K562 treated with DMSO at 1 percent for 12 hours (cell line): ENCODE measurements around the gene BGN. TPM values are rescaled to one million over a fixed set of nuclear protein-coding genes. Genes with fewer than 3 reads are reported as not detected.

Experiments
- total RNA-seq: library from RNA; unstranded; fragments of 300-600 nt; gene quantifications from 2 replicates; pipeline ENCODE4 v1.2.3, GENCODE V29; 2022; ENCODE audit not compliant: insufficient read depth

The BGN gene
- not detected in 2 replicates for total RNA-seq

GRCh38 chrX:153494541-153495361, at the start of gene BGN:
Gene BGN, plus strand, starts transcription at chrX:153494980. Its CDS starts 9,652 bp downstream, at chrX:153504632.

GRCh38 chrX:153445856-153446635, 48.7 kb upstream of the BGN start, which contains the start of gene TREX2:
Gene TREX2, minus strand, starts transcription at chrX:153446056. Its CDS starts 626 bp downstream, at chrX:153445430.

DNA sequence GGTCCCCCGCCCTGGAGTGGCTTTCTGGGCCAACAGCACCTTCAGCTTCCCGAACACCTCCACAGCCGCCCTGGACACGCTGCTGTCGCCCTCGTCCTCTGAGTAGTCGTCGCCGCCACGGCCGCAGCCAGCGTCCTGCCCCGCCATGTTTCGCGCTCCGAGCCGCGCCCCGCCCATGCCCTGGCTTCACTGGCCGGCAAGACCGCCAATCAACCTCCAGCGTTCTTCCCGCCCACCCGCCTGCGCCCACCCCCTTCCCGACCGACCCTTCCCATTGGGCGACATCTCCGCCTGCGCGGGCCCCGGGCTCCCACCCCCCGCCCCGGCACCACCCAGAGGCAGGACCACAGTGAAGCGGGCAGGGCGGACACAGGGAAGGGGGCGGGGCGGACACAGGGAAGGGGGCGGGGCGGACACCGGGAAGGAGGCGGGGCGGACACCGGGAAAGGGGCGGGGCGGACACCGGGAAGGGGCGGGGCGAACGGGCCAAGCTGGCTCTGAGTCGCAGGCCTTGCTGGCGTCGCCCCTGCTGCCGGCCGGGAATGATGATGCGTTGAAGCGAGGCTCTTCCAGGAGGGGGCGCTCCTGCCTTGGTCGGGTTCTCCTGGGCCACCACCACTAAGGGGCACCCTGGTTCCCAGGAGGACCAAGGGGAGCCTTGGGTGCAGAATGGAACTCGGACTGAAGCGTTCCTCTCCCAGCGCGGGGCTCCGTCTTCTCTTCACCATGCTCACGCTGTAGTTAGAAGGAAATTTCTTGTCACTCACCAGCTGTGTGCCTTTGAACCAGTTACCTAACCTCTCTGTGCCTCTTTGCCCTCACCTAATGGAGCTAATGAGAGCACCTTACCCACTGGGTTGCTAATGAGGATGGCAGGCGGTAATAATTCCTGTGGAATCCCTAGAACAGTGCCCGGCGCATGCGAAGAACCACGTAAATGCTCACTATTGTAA, 24.1 kb upstream of the BGN start, which contains the start of gene HAUS7:
Gene HAUS7, minus strand, starts transcription at position 166 of the 953 bp plus-strand sequence. Its CDS starts 19 bp downstream, at position 147.

DNA sequence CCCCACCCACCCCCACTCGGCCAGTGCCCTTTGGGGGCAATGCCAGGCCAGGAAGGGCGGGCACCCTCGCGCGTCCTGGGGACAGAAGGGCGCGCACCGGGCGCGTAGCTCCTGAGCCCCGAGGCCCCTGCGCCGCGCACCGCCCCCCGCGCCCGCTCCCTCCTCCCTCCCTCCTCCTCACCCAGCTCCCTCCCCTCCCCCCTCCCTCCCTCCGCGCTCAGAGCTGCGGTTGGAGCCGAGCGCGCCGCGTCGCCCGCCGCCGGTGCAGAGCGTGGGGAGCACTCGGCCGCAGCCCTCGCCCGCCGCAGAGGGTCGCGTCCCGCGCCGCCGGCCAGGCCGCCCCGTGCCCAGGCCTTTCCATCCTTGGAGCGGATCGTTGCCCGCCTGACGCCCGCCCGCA, 22.6 kb downstream of the BGN start, which contains the start of gene ATP2B3:
Gene ATP2B3, plus strand, starts transcription at position 220 of the 400 bp plus-strand sequence. CDS start 18,606 bp downstream, outside the sequence.

Other genes starting within 250 kb of the BGN start
- gene PNMA6F, start 173.2 kb upstream of the BGN start, total RNA-seq = not detected in 2 replicates
- 5.3 and 22.2 TPM in 2 replicates for gene ZNF275, start 160.8 kb upstream of the BGN start, total RNA-seq
- not detected in 2 replicates for gene PNMA6E, start 93.6 kb upstream of the BGN start, total RNA-seq
- 0.97 and 4.2 TPM in 2 replicates for gene ZFP92, start 83.5 kb upstream of the BGN start, total RNA-seq
- gene TREX2, start 48.9 kb upstream of the BGN start, total RNA-seq = 1.4 and 5.5 TPM in 2 replicates
- 42.5 and 50.5 TPM in 2 replicates for gene HAUS7, start 24.4 kb upstream of the BGN start, total RNA-seq
- gene ATP2B3, start 22.7 kb downstream of the BGN start, total RNA-seq = not detected in 2 replicates
- 35.3 and 39.6 TPM in 2 replicates for gene CCNQ, start 104.2 kb downstream of the BGN start, total RNA-seq
- gene DUSP9, start 152.2 kb downstream of the BGN start, total RNA-seq = 2.4 and 2.9 TPM in 2 replicates
- 2.1 and 4.4 TPM in 2 replicates for gene PNCK, start 178.8 kb downstream of the BGN start, total RNA-seq
- gene SLC6A8, start 192.9 kb downstream of the BGN start, total RNA-seq = 21.3 and 43.0 TPM in 2 replicates
- gene BCAP31, start 229.4 kb downstream of the BGN start, total RNA-seq = 188 and 202 TPM in 2 replicates
- 21.1 and 38.3 TPM in 2 replicates for gene ABCD1, start 229.9 kb downstream of the BGN start, total RNA-seq